ENCODE data around the gene HAUS1.
"Not testable (repeated sequence)": the region's sequence is repeated elsewhere in the genome, so short reads cannot be mapped to it uniquely, and the experiment has no call there.

Gene HAUS1

DNA sequence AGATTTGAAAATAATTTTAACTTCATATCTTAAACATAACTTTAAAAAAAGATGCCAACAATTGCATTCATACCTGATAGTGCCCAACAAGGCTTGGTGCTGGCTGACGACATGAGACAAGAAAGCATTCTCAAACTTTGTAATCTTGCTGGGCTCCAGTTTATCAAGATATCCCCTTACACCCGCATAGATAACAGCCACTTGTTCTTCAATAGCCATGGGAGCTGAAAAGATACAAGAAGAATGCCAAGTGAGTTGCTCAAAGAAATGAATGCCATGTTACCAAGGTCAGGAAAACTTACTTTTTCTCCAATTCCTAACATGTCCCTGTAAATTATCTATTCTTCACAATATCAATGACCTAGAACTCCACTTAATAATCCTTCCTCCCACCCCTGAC is 19.8 kb upstream of the HAUS1 start:
- Histone ChIP-seq H3K9me3 (ENCODE audit: control insufficient read depth in 2 of 2, low read length in 2 of 2) (no peaks in the 10 kb centered on the region), H3K4me3 (ENCODE audit: low read length in 2 of 2) (no peak overlapping the region), H3K36me3 (ENCODE audit: control insufficient read depth in 2 of 2, insufficient read depth in 2 of 2, low read length in 2 of 2) (peaks cover 65 to 84% of the 10 kb centered on the region in 2 donors), H3K9ac (ENCODE audit: low read depth in 1 of 2, low read length in 2 of 2) (no peak overlapping the region), H3K27ac (ENCODE audit: low read depth in 2 of 2, low read length in 2 of 2) (no peak overlapping the region), H3K4me1 (ENCODE audit: control insufficient read depth in 2 of 2, insufficient read depth in 2 of 2, low read length in 2 of 2) (peaks cover 0 to 4% of the 10 kb centered on the region in 2 donors), H3K27me3 (ENCODE audit: control insufficient read depth in 2 of 2, insufficient read depth in 2 of 2, low read length in 2 of 2) (no peaks in the 10 kb centered on the region)

- H3K9ac ChIP-seq (ENCODE audit: low read depth in 1 of 2, low read length in 2 of 2); H3K27me3 ChIP-seq (ENCODE audit: control insufficient read depth in 2 of 2, insufficient read depth in 2 of 2, low read length in 2 of 2): not testable (repeated sequence)
- peaks cover 85 to 94% of the 10 kb centered on the region in 2 donors for H3K36me3 ChIP-seq (ENCODE audit: control insufficient read depth in 2 of 2, insufficient read depth in 2 of 2, low read length in 2 of 2)
Observed at GRCh38 chr18:46088501-46088900, 15.7 kb upstream of the HAUS1 start.

GRCh38 chr18:46095532-46095931 is 8.7 kb upstream of the HAUS1 start:
- Histone ChIP-seq H3K27me3 (ENCODE audit: control insufficient read depth in 2 of 2, insufficient read depth in 2 of 2, low read length in 2 of 2) (no peaks in the 10 kb centered on the region), H3K4me1 (ENCODE audit: control insufficient read depth in 2 of 2, insufficient read depth in 2 of 2, low read length in 2 of 2) (peaks cover 7 to 8% of the 10 kb centered on the region in 2 donors), H3K9ac (ENCODE audit: low read depth in 1 of 2, low read length in 2 of 2) (no peak overlapping the region), H3K36me3 (ENCODE audit: control insufficient read depth in 2 of 2, insufficient read depth in 2 of 2, low read length in 2 of 2) (peaks cover 19 to 36% of the 10 kb centered on the region in 2 donors), H3K4me3 (ENCODE audit: low read length in 2 of 2) (no peak overlapping the region), H3K27ac (ENCODE audit: low read depth in 2 of 2, low read length in 2 of 2) (no peak overlapping the region), H3K9me3 (ENCODE audit: control insufficient read depth in 2 of 2, low read length in 2 of 2) (no peaks in the 10 kb centered on the region)

More at GRCh38 chr18:46088501-46088900, 15.7 kb upstream of the HAUS1 start:
- not testable (repeated sequence) for H3K4me1 ChIP-seq (ENCODE audit: control insufficient read depth in 2 of 2, insufficient read depth in 2 of 2, low read length in 2 of 2); H3K9me3 ChIP-seq (ENCODE audit: control insufficient read depth in 2 of 2, low read length in 2 of 2); H3K27ac ChIP-seq (ENCODE audit: low read depth in 2 of 2, low read length in 2 of 2); H3K4me3 ChIP-seq (ENCODE audit: low read length in 2 of 2)

- no peaks in the 10 kb centered on the region for H3K9me3 ChIP-seq (ENCODE audit: control insufficient read depth in 2 of 2, low read length in 2 of 2)
- peak overlapping the region; percentile 96 to 97 for H3K27ac ChIP-seq (ENCODE audit: low read depth in 2 of 2, low read length in 2 of 2)
- H3K36me3 ChIP-seq (ENCODE audit: control insufficient read depth in 2 of 2, insufficient read depth in 2 of 2, low read length in 2 of 2) = peaks cover 7 to 23% of the 10 kb centered on the region in 2 donors
- H3K9ac ChIP-seq (ENCODE audit: low read depth in 1 of 2, low read length in 2 of 2) = peak overlapping the region; percentile 98 to 99
- peaks cover 7 to 8% of the 10 kb centered on the region in 2 donors for H3K4me1 ChIP-seq (ENCODE audit: control insufficient read depth in 2 of 2, insufficient read depth in 2 of 2, low read length in 2 of 2)
- H3K27me3 ChIP-seq (ENCODE audit: control insufficient read depth in 2 of 2, insufficient read depth in 2 of 2, low read length in 2 of 2) = no peaks in the 10 kb centered on the region
- peak overlapping the region; percentile 75 to 100 for H3K4me3 ChIP-seq (ENCODE audit: low read length in 2 of 2)
Observed at GRCh38 chr18:46096651-46097300, 7.4 kb upstream of the HAUS1 start.

GRCh38 chr18:46097431-46097800 is 6.8 kb upstream of the HAUS1 start:
- peak overlapping the region; percentile 98 to 99 for H3K9ac ChIP-seq (ENCODE audit: low read depth in 1 of 2, low read length in 2 of 2)
- H3K9me3 ChIP-seq (ENCODE audit: control insufficient read depth in 2 of 2, low read length in 2 of 2) = no peaks in the 10 kb centered on the region
- peaks cover 7 to 19% of the 10 kb centered on the region in 2 donors for H3K36me3 ChIP-seq (ENCODE audit: control insufficient read depth in 2 of 2, insufficient read depth in 2 of 2, low read length in 2 of 2)
- peak overlapping the region; percentile 75 to 100 for H3K4me3 ChIP-seq (ENCODE audit: low read length in 2 of 2)
- H3K27me3 ChIP-seq (ENCODE audit: control insufficient read depth in 2 of 2, insufficient read depth in 2 of 2, low read length in 2 of 2) = no peaks in the 10 kb centered on the region
- peaks cover 7 to 8% of the 10 kb centered on the region in 2 donors for H3K4me1 ChIP-seq (ENCODE audit: control insufficient read depth in 2 of 2, insufficient read depth in 2 of 2, low read length in 2 of 2)
- peak overlapping the region; percentile 96 to 97 for H3K27ac ChIP-seq (ENCODE audit: low read depth in 2 of 2, low read length in 2 of 2)

GRCh38 chr18:46097801-46098615 is 6.2 kb upstream of the HAUS1 start, which contains the start of gene ATP5F1A:
Gene ATP5F1A, minus strand, starts transcription at chr18:46098296. Its CDS starts 65 bp downstream, at chr18:46098231.
- H3K36me3 ChIP-seq (ENCODE audit: control insufficient read depth in 2 of 2, insufficient read depth in 2 of 2, low read length in 2 of 2) = peaks cover 3 to 15% of the 10 kb centered on the region in 2 donors
- H3K9me3 ChIP-seq (ENCODE audit: control insufficient read depth in 2 of 2, low read length in 2 of 2) = no peaks in the 10 kb centered on the region
- peaks cover 7 to 8% of the 10 kb centered on the region in 2 donors for H3K4me1 ChIP-seq (ENCODE audit: control insufficient read depth in 2 of 2, insufficient read depth in 2 of 2, low read length in 2 of 2)
- peak within 1 kb of the TSS; percentile 98 to 99 for H3K9ac ChIP-seq (ENCODE audit: low read depth in 1 of 2, low read length in 2 of 2)
- H3K27me3 ChIP-seq (ENCODE audit: control insufficient read depth in 2 of 2, insufficient read depth in 2 of 2, low read length in 2 of 2) = no peaks in the 10 kb centered on the region
- H3K4me3 ChIP-seq (ENCODE audit: low read length in 2 of 2) = peak within 1 kb of the TSS; percentile 75 to 100
- peak within 1 kb of the TSS; percentile 96 to 97 for H3K27ac ChIP-seq (ENCODE audit: low read depth in 2 of 2, low read length in 2 of 2)

DNA sequence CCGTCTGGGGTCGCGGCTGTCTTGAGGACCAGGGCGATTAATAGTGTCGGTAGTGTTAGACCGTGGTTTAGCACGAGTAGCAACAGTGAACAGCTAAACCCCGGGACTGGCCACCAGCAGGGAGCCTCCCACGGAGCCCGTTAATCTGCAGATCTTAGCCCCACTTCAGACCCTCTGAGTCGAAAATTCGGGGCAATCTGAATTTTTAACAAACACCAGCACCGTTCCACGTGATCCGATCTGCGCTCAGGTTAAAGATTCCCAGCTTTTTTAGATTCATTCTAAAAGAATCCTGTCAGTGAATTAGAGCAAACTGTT is 5.6 kb upstream of the HAUS1 start:
- Histone ChIP-seq H3K4me3 (ENCODE audit: low read length in 2 of 2) (peak overlapping the region; percentile 75 to 100), H3K27ac (ENCODE audit: low read depth in 2 of 2, low read length in 2 of 2) (peak overlapping the region; percentile 96 to 97), H3K36me3 (ENCODE audit: control insufficient read depth in 2 of 2, insufficient read depth in 2 of 2, low read length in 2 of 2) (peaks cover 2 to 10% of the 10 kb centered on the region in 2 donors), H3K9me3 (ENCODE audit: control insufficient read depth in 2 of 2, low read length in 2 of 2) (no peaks in the 10 kb centered on the region), H3K4me1 (ENCODE audit: control insufficient read depth in 2 of 2, insufficient read depth in 2 of 2, low read length in 2 of 2) (peaks cover 7 to 8% of the 10 kb centered on the region in 2 donors), H3K27me3 (ENCODE audit: control insufficient read depth in 2 of 2, insufficient read depth in 2 of 2, low read length in 2 of 2) (no peaks in the 10 kb centered on the region), H3K9ac (ENCODE audit: low read depth in 1 of 2, low read length in 2 of 2) (peak overlapping the region; percentile 48 to 99)

- no peaks in the 10 kb centered on the region for H3K9me3 ChIP-seq (ENCODE audit: control insufficient read depth in 2 of 2, low read length in 2 of 2)
- H3K36me3 ChIP-seq (ENCODE audit: control insufficient read depth in 2 of 2, insufficient read depth in 2 of 2, low read length in 2 of 2) = peaks cover 0 to 5% of the 10 kb centered on the region in 2 donors
- H3K27ac ChIP-seq (ENCODE audit: low read depth in 2 of 2, low read length in 2 of 2) = no peak overlapping the region
- H3K4me3 ChIP-seq (ENCODE audit: low read length in 2 of 2) = no peak overlapping the region
- H3K27me3 ChIP-seq (ENCODE audit: control insufficient read depth in 2 of 2, insufficient read depth in 2 of 2, low read length in 2 of 2) = no peaks in the 10 kb centered on the region
- no peak overlapping the region for H3K9ac ChIP-seq (ENCODE audit: low read depth in 1 of 2, low read length in 2 of 2)
- H3K4me1 ChIP-seq (ENCODE audit: control insufficient read depth in 2 of 2, insufficient read depth in 2 of 2, low read length in 2 of 2) = peaks cover 7 to 8% of the 10 kb centered on the region in 2 donors
Observed at GRCh38 chr18:46099463-46099862, 4.7 kb upstream of the HAUS1 start.

DNA sequence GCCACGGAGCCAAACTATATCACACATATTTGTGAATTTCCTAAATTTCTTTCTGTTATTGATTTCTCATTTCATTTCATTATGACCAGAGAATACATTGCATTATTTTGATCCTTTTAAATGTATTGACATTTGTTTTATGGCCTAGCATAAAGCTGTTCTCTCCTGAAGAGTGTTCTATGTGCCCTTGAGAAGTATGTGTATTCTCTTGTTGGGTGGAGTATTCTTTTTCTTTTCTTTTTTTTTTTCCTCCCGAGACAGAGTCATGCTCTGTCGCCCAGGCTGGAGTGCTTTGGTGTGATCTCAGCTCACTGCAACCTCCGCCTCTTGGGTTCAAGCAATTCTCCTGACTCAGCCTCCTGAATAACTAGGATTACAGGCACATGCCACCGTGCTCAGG is 5.2 kb downstream of the HAUS1 start:
- H3K9ac ChIP-seq (ENCODE audit: low read depth in 1 of 2, low read length in 2 of 2) = no peak overlapping the region
- no peaks in the 10 kb centered on the region for H3K27me3 ChIP-seq (ENCODE audit: control insufficient read depth in 2 of 2, insufficient read depth in 2 of 2, low read length in 2 of 2)
- no peak overlapping the region for H3K4me3 ChIP-seq (ENCODE audit: low read length in 2 of 2)
- no peaks in the 10 kb centered on the region for H3K9me3 ChIP-seq (ENCODE audit: control insufficient read depth in 2 of 2, low read length in 2 of 2)
- peaks cover 0 to 9% of the 10 kb centered on the region in 2 donors for H3K36me3 ChIP-seq (ENCODE audit: control insufficient read depth in 2 of 2, insufficient read depth in 2 of 2, low read length in 2 of 2)
- H3K4me1 ChIP-seq (ENCODE audit: control insufficient read depth in 2 of 2, insufficient read depth in 2 of 2, low read length in 2 of 2) = peaks cover 0 to 2% of the 10 kb centered on the region in 2 donors
- H3K27ac ChIP-seq (ENCODE audit: low read depth in 2 of 2, low read length in 2 of 2) = no peak overlapping the region

DNA sequence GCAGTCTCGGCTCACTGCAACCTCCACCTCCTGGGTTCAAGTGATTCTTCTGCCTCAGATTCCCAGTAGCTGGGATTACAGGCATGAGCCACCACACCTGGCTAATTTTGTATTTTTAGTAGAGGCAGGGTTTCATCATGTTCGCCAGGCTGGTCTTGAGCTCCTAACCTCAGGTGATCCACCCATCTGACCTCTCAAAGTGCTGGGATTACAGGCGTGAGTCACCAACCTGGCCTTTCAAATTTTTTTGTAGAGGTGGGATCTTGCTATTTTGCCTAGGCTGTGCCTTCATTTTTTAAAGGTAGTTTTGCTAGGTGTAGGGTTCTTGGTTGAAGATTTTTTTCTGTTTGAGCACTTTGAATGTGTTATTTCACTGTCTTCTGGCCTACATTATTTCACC is 6.2 kb downstream of the HAUS1 start:
- H3K27me3 ChIP-seq (ENCODE audit: control insufficient read depth in 2 of 2, insufficient read depth in 2 of 2, low read length in 2 of 2) = no peaks in the 10 kb centered on the region
- no peaks in the 10 kb centered on the region for H3K9me3 ChIP-seq (ENCODE audit: control insufficient read depth in 2 of 2, low read length in 2 of 2)
- H3K9ac ChIP-seq (ENCODE audit: low read depth in 1 of 2, low read length in 2 of 2) = no peak overlapping the region
- peaks cover 0 to 14% of the 10 kb centered on the region in 2 donors for H3K36me3 ChIP-seq (ENCODE audit: control insufficient read depth in 2 of 2, insufficient read depth in 2 of 2, low read length in 2 of 2)
- no peak overlapping the region for H3K4me3 ChIP-seq (ENCODE audit: low read length in 2 of 2)
- peaks cover 0 to 2% of the 10 kb centered on the region in 2 donors for H3K4me1 ChIP-seq (ENCODE audit: control insufficient read depth in 2 of 2, insufficient read depth in 2 of 2, low read length in 2 of 2)
- H3K27ac ChIP-seq (ENCODE audit: low read depth in 2 of 2, low read length in 2 of 2) = no peak overlapping the region
